ENCODE results near the gene SLC25A18.
"Not testable (repeated sequence)": the region's sequence is repeated elsewhere in the genome, so short reads cannot be mapped to it uniquely, and the experiment has no call there.

SLC25A18 gene

GRCh38 chr22:17562906-17563870 is at the start of gene SLC25A18:
Gene SLC25A18, plus strand, starts transcription at chr22:17563498. Its CDS starts 16,447 bp downstream, at chr22:17579945.
- Histone ChIP-seq H3K9ac (ENCODE audit: low read length in 2 of 2) (peak within 1 kb of the TSS; percentile 1 to 13), H3K27me3 (ENCODE audit: control insufficient read depth in 1 of 2, insufficient read depth in 2 of 2, low read length in 2 of 2) (peaks cover 0 to 3% of the 10 kb centered on the region in 2 donors), H3K27ac (ENCODE audit: low read length) (peak within 1 kb of the TSS; percentile 49), H3K4me3 (ENCODE audit: low read length in 2 of 2) (peak within 1 kb of the TSS; percentile 31 to 44), H3K4me1 (ENCODE audit: control insufficient read depth, insufficient read depth, low read length) (peaks cover 11% of the 10 kb centered on the region), H3K9me3 (ENCODE audit: control insufficient read depth in 2 of 2, low read length in 2 of 2) (no peaks in the 10 kb centered on the region), H3K36me3 (ENCODE audit: control insufficient read depth in 2 of 2, insufficient read depth in 2 of 2, low read length in 2 of 2) (no peaks in the 10 kb centered on the region)

DNA sequence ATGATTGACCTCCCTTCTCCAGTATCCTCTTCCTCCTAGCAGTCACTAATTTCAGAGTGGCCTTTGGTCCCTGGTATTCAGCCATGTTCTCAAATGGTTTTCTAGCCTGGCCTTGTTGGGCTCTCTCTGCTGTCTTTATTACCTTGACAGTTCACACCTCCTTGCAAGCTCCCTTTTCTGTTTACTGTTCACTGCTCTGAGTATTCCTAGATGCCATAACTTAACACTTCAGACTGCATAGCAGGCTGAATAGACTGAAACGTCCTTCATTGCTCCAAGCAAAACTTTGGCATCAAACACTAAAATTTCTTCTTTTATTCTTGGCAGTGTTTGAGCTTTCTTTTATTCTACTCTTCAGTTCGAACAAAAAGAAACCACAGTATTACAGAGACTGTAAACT is 49.7 kb upstream of the SLC25A18 start:
- Histone ChIP-seq H3K4me1 (ENCODE audit: control insufficient read depth, insufficient read depth, low read length) (no peaks in the 10 kb centered on the region), H3K9ac (ENCODE audit: low read length in 2 of 2) (no peak overlapping the region), H3K9me3 (ENCODE audit: control insufficient read depth in 2 of 2, low read length in 2 of 2) (no peaks in the 10 kb centered on the region), H3K36me3 (ENCODE audit: control insufficient read depth in 2 of 2, insufficient read depth in 2 of 2, low read length in 2 of 2) (no peaks in the 10 kb centered on the region), H3K27ac (ENCODE audit: low read length) (no peak overlapping the region), H3K27me3 (ENCODE audit: control insufficient read depth in 1 of 2, insufficient read depth in 2 of 2, low read length in 2 of 2) (no peaks in the 10 kb centered on the region), H3K4me3 (ENCODE audit: low read length in 2 of 2) (no peak overlapping the region)

GRCh38 chr22:17514084-17514483 is 49.2 kb upstream of the SLC25A18 start:
- no peaks in the 10 kb centered on the region for H3K36me3 ChIP-seq (ENCODE audit: control insufficient read depth in 2 of 2, insufficient read depth in 2 of 2, low read length in 2 of 2)
- no peaks in the 10 kb centered on the region for H3K9me3 ChIP-seq (ENCODE audit: control insufficient read depth in 2 of 2, low read length in 2 of 2)
- no peaks in the 10 kb centered on the region for H3K4me1 ChIP-seq (ENCODE audit: control insufficient read depth, insufficient read depth, low read length)
- no peaks in the 10 kb centered on the region for H3K27me3 ChIP-seq (ENCODE audit: control insufficient read depth in 1 of 2, insufficient read depth in 2 of 2, low read length in 2 of 2)
- no peak overlapping the region for H3K27ac ChIP-seq (ENCODE audit: low read length)
- H3K9ac ChIP-seq (ENCODE audit: low read length in 2 of 2): no peak overlapping the region
- no peak overlapping the region for H3K4me3 ChIP-seq (ENCODE audit: low read length in 2 of 2)

- Histone ChIP-seq H3K4me3 (ENCODE audit: low read length in 2 of 2) (no peak overlapping the region), H3K4me1 (ENCODE audit: control insufficient read depth, insufficient read depth, low read length) (no peaks in the 10 kb centered on the region), H3K36me3 (ENCODE audit: control insufficient read depth in 2 of 2, insufficient read depth in 2 of 2, low read length in 2 of 2) (no peaks in the 10 kb centered on the region), H3K27me3 (ENCODE audit: control insufficient read depth in 1 of 2, insufficient read depth in 2 of 2, low read length in 2 of 2) (no peaks in the 10 kb centered on the region), H3K9ac (ENCODE audit: low read length in 2 of 2) (no peak overlapping the region), H3K9me3 (ENCODE audit: control insufficient read depth in 2 of 2, low read length in 2 of 2) (no peaks in the 10 kb centered on the region), H3K27ac (ENCODE audit: low read length) (no peak overlapping the region)
Observed at GRCh38 chr22:17518406-17518805, 44.9 kb upstream of the SLC25A18 start.

DNA sequence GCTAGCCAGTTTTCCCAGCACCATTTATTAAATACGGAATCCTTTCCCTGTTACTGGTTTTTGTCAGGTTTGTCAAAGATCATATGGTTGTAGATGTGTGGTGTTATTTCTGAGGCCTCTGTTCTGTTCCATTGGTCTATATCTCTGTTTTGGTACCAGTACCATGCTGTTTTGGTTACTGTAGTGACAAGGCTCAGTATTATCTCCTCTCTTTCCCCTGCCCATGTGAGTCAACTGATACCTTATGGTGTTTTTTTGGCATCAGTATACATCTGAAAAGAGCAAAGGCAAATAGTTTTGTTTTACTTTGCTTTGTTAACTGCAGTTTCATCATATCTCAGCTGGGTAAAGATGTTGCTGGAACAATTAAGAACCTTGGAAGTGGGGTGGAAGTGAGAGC is 41.3 kb upstream of the SLC25A18 start:
- H3K27ac ChIP-seq (ENCODE audit: low read length); H3K4me1 ChIP-seq (ENCODE audit: control insufficient read depth, insufficient read depth, low read length); H3K9ac ChIP-seq (ENCODE audit: low read length in 2 of 2); H3K36me3 ChIP-seq (ENCODE audit: control insufficient read depth in 2 of 2, insufficient read depth in 2 of 2, low read length in 2 of 2); H3K4me3 ChIP-seq (ENCODE audit: low read length in 2 of 2); H3K27me3 ChIP-seq (ENCODE audit: control insufficient read depth in 1 of 2, insufficient read depth in 2 of 2, low read length in 2 of 2); H3K9me3 ChIP-seq (ENCODE audit: control insufficient read depth in 2 of 2, low read length in 2 of 2): not testable (repeated sequence)

GRCh38 chr22:17523925-17524324 is 39.4 kb upstream of the SLC25A18 start:
- H3K4me3 ChIP-seq (ENCODE audit: low read length in 2 of 2): no peak overlapping the region
- no peaks in the 10 kb centered on the region for H3K9me3 ChIP-seq (ENCODE audit: control insufficient read depth in 2 of 2, low read length in 2 of 2)
- peaks cover 0 to 2% of the 10 kb centered on the region in 2 donors for H3K27me3 ChIP-seq (ENCODE audit: control insufficient read depth in 1 of 2, insufficient read depth in 2 of 2, low read length in 2 of 2)
- H3K27ac ChIP-seq (ENCODE audit: low read length): no peak overlapping the region
- H3K4me1 ChIP-seq (ENCODE audit: control insufficient read depth, insufficient read depth, low read length): no peaks in the 10 kb centered on the region
- no peak overlapping the region for H3K9ac ChIP-seq (ENCODE audit: low read length in 2 of 2)
- H3K36me3 ChIP-seq (ENCODE audit: control insufficient read depth in 2 of 2, insufficient read depth in 2 of 2, low read length in 2 of 2): no peaks in the 10 kb centered on the region

- Histone ChIP-seq H3K4me3 (ENCODE audit: low read length in 2 of 2) (no peak overlapping the region), H3K27ac (ENCODE audit: low read length) (no peak overlapping the region), H3K4me1 (ENCODE audit: control insufficient read depth, insufficient read depth, low read length) (peaks cover 3% of the 10 kb centered on the region), H3K9ac (ENCODE audit: low read length in 2 of 2) (no peak overlapping the region), H3K9me3 (ENCODE audit: control insufficient read depth in 2 of 2, low read length in 2 of 2) (no peaks in the 10 kb centered on the region), H3K27me3 (ENCODE audit: control insufficient read depth in 1 of 2, insufficient read depth in 2 of 2, low read length in 2 of 2) (no peaks in the 10 kb centered on the region), H3K36me3 (ENCODE audit: control insufficient read depth in 2 of 2, insufficient read depth in 2 of 2, low read length in 2 of 2) (no peaks in the 10 kb centered on the region)
Observed at GRCh38 chr22:17536269-17536668, 27.0 kb upstream of the SLC25A18 start.

DNA sequence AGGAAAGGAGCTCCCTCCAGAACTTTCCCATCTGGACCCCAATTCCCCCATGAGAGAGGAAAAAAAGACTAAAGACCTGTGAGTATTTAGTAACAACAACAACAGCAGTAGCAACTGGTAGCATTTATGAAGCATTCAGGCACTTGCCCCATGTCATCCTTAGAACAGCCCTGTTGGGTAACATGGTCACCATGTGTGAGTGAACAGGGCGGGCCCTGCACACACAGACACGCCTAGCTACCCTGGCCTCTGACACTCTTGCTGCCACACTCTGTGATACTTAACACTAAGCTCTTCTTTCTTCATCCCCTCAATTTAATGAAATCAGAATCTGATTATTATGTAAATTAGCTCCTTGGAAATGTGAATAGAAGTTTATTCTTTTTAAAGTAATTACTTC is 26.1 kb upstream of the SLC25A18 start:
- Histone ChIP-seq H3K9ac (ENCODE audit: low read length in 2 of 2) (no peak overlapping the region), H3K27me3 (ENCODE audit: control insufficient read depth in 1 of 2, insufficient read depth in 2 of 2, low read length in 2 of 2) (no peaks in the 10 kb centered on the region), H3K4me1 (ENCODE audit: control insufficient read depth, insufficient read depth, low read length) (peaks cover 3% of the 10 kb centered on the region), H3K9me3 (ENCODE audit: control insufficient read depth in 2 of 2, low read length in 2 of 2) (no peaks in the 10 kb centered on the region), H3K36me3 (ENCODE audit: control insufficient read depth in 2 of 2, insufficient read depth in 2 of 2, low read length in 2 of 2) (no peaks in the 10 kb centered on the region), H3K27ac (ENCODE audit: low read length) (no peak overlapping the region), H3K4me3 (ENCODE audit: low read length in 2 of 2) (no peak overlapping the region)

DNA sequence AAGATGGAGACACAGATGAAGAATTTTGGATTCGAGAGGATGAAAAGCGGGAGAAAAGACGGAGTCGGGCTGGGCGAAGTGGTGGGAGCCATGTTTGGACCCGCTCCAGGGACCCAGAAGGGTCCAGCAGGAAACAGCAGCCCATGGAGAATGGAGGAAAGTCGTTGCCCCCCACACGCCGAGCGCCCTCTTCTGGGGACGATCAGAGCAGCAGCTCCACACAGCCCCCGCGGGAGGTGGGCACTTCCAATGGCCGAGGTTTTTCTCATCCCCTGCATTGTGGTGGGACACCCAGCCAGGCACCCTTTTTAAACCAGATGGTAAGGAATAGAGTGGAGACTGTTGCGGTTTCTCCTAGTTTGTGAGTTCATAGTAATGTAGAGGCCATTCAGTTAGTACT is 22.8 kb upstream of the SLC25A18 start:
- no peaks in the 10 kb centered on the region for H3K27me3 ChIP-seq (ENCODE audit: control insufficient read depth in 1 of 2, insufficient read depth in 2 of 2, low read length in 2 of 2)
- H3K4me3 ChIP-seq (ENCODE audit: low read length in 2 of 2): no peak overlapping the region
- H3K36me3 ChIP-seq (ENCODE audit: control insufficient read depth in 2 of 2, insufficient read depth in 2 of 2, low read length in 2 of 2): no peaks in the 10 kb centered on the region
- no peaks in the 10 kb centered on the region for H3K9me3 ChIP-seq (ENCODE audit: control insufficient read depth in 2 of 2, low read length in 2 of 2)
- H3K27ac ChIP-seq (ENCODE audit: low read length): no peak overlapping the region
- H3K4me1 ChIP-seq (ENCODE audit: control insufficient read depth, insufficient read depth, low read length): peaks cover 3% of the 10 kb centered on the region
- H3K9ac ChIP-seq (ENCODE audit: low read length in 2 of 2): no peak overlapping the region

DNA sequence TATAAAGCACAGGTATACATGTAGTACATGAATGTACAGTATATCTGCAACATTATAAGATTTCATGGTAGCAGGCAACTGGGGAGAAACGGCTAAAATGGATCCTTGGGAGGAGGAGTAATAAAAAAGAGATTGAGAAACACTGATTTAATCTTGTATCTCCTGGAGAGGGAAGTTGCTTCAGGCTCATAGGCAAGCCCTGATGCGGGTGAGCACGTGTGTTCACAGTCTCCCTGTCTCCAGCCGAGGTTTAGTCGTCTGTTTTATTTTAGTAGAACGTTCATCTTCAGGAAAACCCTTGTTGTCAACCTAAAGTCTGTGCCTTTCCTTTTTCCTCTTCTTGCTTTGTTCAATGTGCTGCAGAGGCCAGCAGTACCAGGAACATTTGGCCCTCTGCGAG is 21.8 kb upstream of the SLC25A18 start:
- Histone ChIP-seq H3K27me3 (ENCODE audit: control insufficient read depth in 1 of 2, insufficient read depth in 2 of 2, low read length in 2 of 2) (no peaks in the 10 kb centered on the region), H3K4me3 (ENCODE audit: low read length in 2 of 2) (no peak overlapping the region), H3K27ac (ENCODE audit: low read length) (no peak overlapping the region), H3K9me3 (ENCODE audit: control insufficient read depth in 2 of 2, low read length in 2 of 2) (no peaks in the 10 kb centered on the region), H3K36me3 (ENCODE audit: control insufficient read depth in 2 of 2, insufficient read depth in 2 of 2, low read length in 2 of 2) (no peaks in the 10 kb centered on the region), H3K4me1 (ENCODE audit: control insufficient read depth, insufficient read depth, low read length) (peaks cover 3% of the 10 kb centered on the region), H3K9ac (ENCODE audit: low read length in 2 of 2) (no peak overlapping the region)

- no peak overlapping the region for H3K4me3 ChIP-seq (ENCODE audit: low read length in 2 of 2)
- no peak overlapping the region for H3K27ac ChIP-seq (ENCODE audit: low read length)
- no peak overlapping the region for H3K9ac ChIP-seq (ENCODE audit: low read length in 2 of 2)
- H3K27me3 ChIP-seq (ENCODE audit: control insufficient read depth in 1 of 2, insufficient read depth in 2 of 2, low read length in 2 of 2): no peaks in the 10 kb centered on the region
- H3K4me1 ChIP-seq (ENCODE audit: control insufficient read depth, insufficient read depth, low read length): no peaks in the 10 kb centered on the region
- H3K9me3 ChIP-seq (ENCODE audit: control insufficient read depth in 2 of 2, low read length in 2 of 2): no peaks in the 10 kb centered on the region
- no peaks in the 10 kb centered on the region for H3K36me3 ChIP-seq (ENCODE audit: control insufficient read depth in 2 of 2, insufficient read depth in 2 of 2, low read length in 2 of 2)
Observed at GRCh38 chr22:17542452-17542851, 20.8 kb upstream of the SLC25A18 start.

Measured in stomach smooth muscle (tissue), 2 donors.